IMR-90 (cell line): ENCODE results near the gene CPHXL2. TPM values are rescaled to one million over a fixed set of nuclear protein-coding genes. Genes with fewer than 3 reads are reported as not detected.
A peak's percentile ranks its signal among the peaks of the same experiment; 100 is the strongest.

Experiments
- ATAC-seq: fragments of 200-7000 bp; cut with Tn5 transposase; 2 replicates; pipeline ENCODE4 v1.9.1; 2020; ENCODE audit warnings: low read depth, mild to moderate bottlenecking, moderate library complexity
- BruUV-seq: library from RNA; stranded (reverse); fragments of 400-500 nt; replicated peaks from 2 replicates; lab custom pipeline; 2021; lab: Mats Ljungman, UMichigan
- CTCF ChIA-PET: fragments of 300-600 bp; formaldehyde crosslinking; extraction: SDS; loops from one replicate; lab custom pipeline; 2021; ENCODE audit warnings: antibody characterized with exemption; lab: Yijun Ruan, JAX
- POLR2A ChIA-PET: fragments of 300-600 bp; sonication (Branson Sonifier 250); formaldehyde crosslinking; loops from one replicate; lab custom pipeline; 2022; ENCODE audit warnings: antibody characterized with exemption; ENCODE audit not compliant: unreplicated experiment; lab: Charles Lee
- DNase-seq: peaks from one replicate; pipeline ENCODE4 v3.0.0; 2013
- H2AFZ ChIP-seq: replicated peaks from 2 replicates; pipeline ENCODE3; 2013; ENCODE audit warnings: low read length, mild to moderate bottlenecking; ENCODE audit not compliant: poor library complexity
- H2AK5ac ChIP-seq: 2 replicates; pipeline ENCODE4 v1.6.1; 2013; ENCODE audit warnings: low read depth, low read length, inconsistent platforms
- H2AK9ac ChIP-seq: replicated peaks from 2 replicates; pipeline ENCODE3; 2013; ENCODE audit warnings: mild to moderate bottlenecking, low read depth, low read length, moderate library complexity; ENCODE audit not compliant: poor library complexity
- H2BK120ac ChIP-seq: 2 replicates; pipeline ENCODE4 v1.6.1; 2013; ENCODE audit warnings: low read depth, low read length, inconsistent platforms
- H2BK15ac ChIP-seq: 3 replicates; pipeline ENCODE4 v1.6.1; 2013; ENCODE audit warnings: low read depth, low read length, inconsistent platforms
- H2BK20ac ChIP-seq: 2 replicates; pipeline ENCODE4 v1.6.1; 2013; ENCODE audit warnings: low read depth, mild to moderate bottlenecking, inconsistent platforms, low read length, moderate library complexity
- H2BK5ac ChIP-seq: 2 replicates; pipeline ENCODE4 v1.6.1; 2013; ENCODE audit warnings: mild to moderate bottlenecking, low read depth, low read length, inconsistent platforms; ENCODE audit not compliant: poor library complexity, severe bottlenecking
- H3K14ac ChIP-seq: replicated peaks from 2 replicates; pipeline ENCODE4 v1.6.1; 2013; ENCODE audit warnings: low read depth, low read length, inconsistent platforms
- H3K18ac ChIP-seq: 2 replicates; pipeline ENCODE4 v1.6.1; 2013; ENCODE audit warnings: low read depth, low read length, control low read depth
- H3K23ac ChIP-seq: 2 replicates; pipeline ENCODE4 v1.6.1; 2013; ENCODE audit warnings: low read depth, low read length, inconsistent platforms
- H3K27ac ChIP-seq: 2 replicates; pipeline ENCODE4 v1.5.1; 2013; ENCODE audit warnings: mild to moderate bottlenecking, control low read depth, low read length; ENCODE audit not compliant: insufficient read depth
- H3K27me3 ChIP-seq: 2 replicates; pipeline ENCODE4 v1.6.1; 2013; ENCODE audit warnings: low read length; ENCODE audit not compliant: control insufficient read depth, insufficient read depth
- H3K36me3 ChIP-seq: 2 replicates; pipeline ENCODE4 v1.6.1; 2013; ENCODE audit warnings: low read length, mixed read lengths; ENCODE audit not compliant: control insufficient read depth, insufficient read depth
- H3K4ac ChIP-seq: 2 replicates; pipeline ENCODE4 v1.6.1; 2013; ENCODE audit warnings: low read depth, low read length, inconsistent platforms
- H3K4me1 ChIP-seq: 2 replicates; pipeline ENCODE4 v1.6.1; 2013; ENCODE audit warnings: low read length, mixed read lengths; ENCODE audit not compliant: control insufficient read depth, insufficient read depth
- H3K4me2 ChIP-seq: 2 replicates; pipeline ENCODE4 v1.6.1; 2013; ENCODE audit warnings: low read depth, mild to moderate bottlenecking, control low read depth, low read length, moderate library complexity
- H3K4me3 ChIP-seq: 2 replicates; pipeline ENCODE4 v1.5.1; 2013; ENCODE audit warnings: low read depth, mild to moderate bottlenecking, control low read depth, low read length, moderate library complexity; ENCODE audit not compliant: insufficient read depth
- H3K56ac ChIP-seq: 2 replicates; pipeline ENCODE4 v1.6.1; 2013; ENCODE audit warnings: low read length, inconsistent platforms; ENCODE audit not compliant: insufficient read depth; ENCODE audit errors: extremely low read depth
- H3K79me1 ChIP-seq, 2 experiments: 2 replicates each; pipeline ENCODE4 v1.6.1; 2013; ENCODE audit warnings: low read length in 2 of 2, inconsistent platforms in 1 of 2, low read depth in 1 of 2
- H3K9ac ChIP-seq: 2 replicates; pipeline ENCODE4 v1.6.1; 2013; ENCODE audit warnings: low read depth, low read length, control low read depth
- H3K9me1 ChIP-seq: 2 replicates; pipeline ENCODE4 v1.6.1; 2013; ENCODE audit warnings: low read length, inconsistent platforms; ENCODE audit not compliant: insufficient read depth
- H3K9me3 ChIP-seq: 2 replicates; pipeline ENCODE4 v1.6.1; 2013; ENCODE audit warnings: low read length; ENCODE audit not compliant: control insufficient read depth, insufficient read depth
- H4K20me1 ChIP-seq: 2 replicates; pipeline ENCODE4 v1.6.1; 2013; ENCODE audit warnings: low read length, inconsistent platforms; ENCODE audit not compliant: insufficient read depth
- H4K5ac ChIP-seq: 2 replicates; pipeline ENCODE4 v1.6.1; 2013; ENCODE audit warnings: mild to moderate bottlenecking, low read depth, low read length, control low read depth
- H4K8ac ChIP-seq, 2 experiments: 2 replicates each; pipeline ENCODE4 v1.6.1; 2013; ENCODE audit warnings: low read depth in 2 of 2, low read length in 2 of 2, control low read depth in 1 of 2, inconsistent platforms in 1 of 2
- H4K91ac ChIP-seq: 2 replicates; pipeline ENCODE4 v1.6.1; 2013; ENCODE audit warnings: low read depth, low read length, inconsistent platforms; ENCODE audit not compliant: insufficient read depth
- BHLHE40 ChIP-seq: fragments of 150-350 bp; IDR thresholded peaks from 2 replicates; pipeline ENCODE4 v1.6.1; 2016; ENCODE audit warnings: mild to moderate bottlenecking, low read depth, low read length
- CEBPB ChIP-seq: IDR thresholded peaks from 2 replicates; pipeline ENCODE4 v1.6.1; 2012; ENCODE audit warnings: low read depth, low read length, improper control_type of control experiment
- CHD1 ChIP-seq: IDR thresholded peaks from 2 replicates; pipeline ENCODE4 v1.6.1; 2012; ENCODE audit warnings: low read depth, low read length, improper control_type of control experiment
- CTCF ChIP-seq: conservative IDR thresholded peaks from 2 replicates; pipeline ENCODE4 v1.5.1; 2012; ENCODE audit warnings: mild to moderate bottlenecking, low read depth, low read length, improper control_type of control experiment
- FOS ChIP-seq: fragments of 150-350 bp; IDR thresholded peaks from 2 replicates; pipeline ENCODE4 v1.6.1; 2016; ENCODE audit warnings: low read depth, low read length
- MAFK ChIP-seq: IDR thresholded peaks from 2 replicates; pipeline ENCODE4 v1.6.1; 2012; ENCODE audit warnings: low read depth, low read length, improper control_type of control experiment
- MAZ ChIP-seq: IDR thresholded peaks from 2 replicates; pipeline ENCODE4 v1.6.1; 2012; ENCODE audit warnings: low read depth, mild to moderate bottlenecking, low read length, improper control_type of control experiment, moderate library complexity, borderline replicate concordance
- MXI1 ChIP-seq: IDR thresholded peaks from 2 replicates; pipeline ENCODE4 v1.6.1; 2012; ENCODE audit warnings: low read depth, mild to moderate bottlenecking, low read length, moderate library complexity, borderline replicate concordance
- NFE2L2 ChIP-seq: fragments of 150-350 bp; IDR thresholded peaks from 2 replicates; pipeline ENCODE4 v1.6.1; 2016; ENCODE audit warnings: low read depth, mild to moderate bottlenecking, low read length
- POLR2A ChIP-seq: IDR thresholded peaks from 2 replicates; pipeline ENCODE4 v1.6.1; 2012; ENCODE audit warnings: mild to moderate bottlenecking, low read depth, low read length
- RAD21 ChIP-seq: IDR thresholded peaks from 2 replicates; pipeline ENCODE4 v1.6.1; 2012; ENCODE audit warnings: low read length, improper control_type of control experiment
- RCOR1 ChIP-seq: IDR thresholded peaks from 2 replicates; pipeline ENCODE4 v1.6.1; 2012; ENCODE audit warnings: mild to moderate bottlenecking, low read length, improper control_type of control experiment; ENCODE audit not compliant: insufficient replicate concordance
- RFX5 ChIP-seq: IDR thresholded peaks from 2 replicates; pipeline ENCODE4 v1.8.0; 2012; ENCODE audit warnings: low read depth, mild to moderate bottlenecking, low read length, moderate library complexity
- SMC3 ChIP-seq: fragments of 150-350 bp; IDR thresholded peaks from 2 replicates; pipeline ENCODE4 v1.6.1; 2016; ENCODE audit warnings: low read depth, mild to moderate bottlenecking, antibody characterized with exemption, low read length, moderate library complexity
- WGBS, 2 experiments: methylation state at CpG; one replicate each; pipeline versions ENCODE4 v1.1.5 to v1.1.7; 2013; ENCODE audit warnings: missing lambda C conversion rate in 2 of 2; ENCODE audit not compliant: insufficient read length in 1 of 2; ENCODE audit errors: extremely low coverage in 2 of 2; 5-methylcytosine and 5-hydroxymethylcytosine counted together
- dilution Hi-C: fragments of 300-500 bp; cut with HindIII; formaldehyde crosslinking; loops from one replicate; pipeline ENCODE4 v1.14.3; 2018; ENCODE audit warnings: low sequenced_read_pairs; ENCODE audit not compliant: unreplicated experiment
- in situ Hi-C: fragments of 300-500 bp; cut with MboI; formaldehyde crosslinking; loops from 3 replicates; pipeline ENCODE4 v1.14.3; 2019; ENCODE audit warnings: low sequenced_read_pairs, inconsistent platforms, mixed read lengths
- intact Hi-C: fragments of 100-400 bp; cut with micrococcal nuclease; formaldehyde crosslinking; loops from 2 replicates; pipeline ENCODE4 v1.10.0; 2022
- polyA plus RNA-seq, 3 experiments: library from polyadenylated mRNA; depleted of rRNA; stranded (reverse); fragments of >200 nt; gene quantifications; 2 replicates each; pipeline ENCODE4 v1.2.3, GENCODE V29; 2012; ENCODE audit warnings: low replicate concordance in 1 of 3
- total RNA-seq: library from RNA; depleted of rRNA; stranded (reverse); fragments of >200 nt; gene quantifications from 2 replicates; pipeline ENCODE4 v1.2.3, GENCODE V29; 2012
- TF ChIP-seq, protein P1 (sequence below): fragments of 150-350 bp; IDR thresholded peaks from 2 replicates; pipeline ENCODE4 v1.6.1; 2017; ENCODE audit warnings: mild to moderate bottlenecking, antibody characterized with exemption, low read length, low read depth

CPHXL2 gene
- total and polyA plus RNA-seq, 2 of the 4 experiments (the other 2 are of a cell fraction): not detected

DNA sequence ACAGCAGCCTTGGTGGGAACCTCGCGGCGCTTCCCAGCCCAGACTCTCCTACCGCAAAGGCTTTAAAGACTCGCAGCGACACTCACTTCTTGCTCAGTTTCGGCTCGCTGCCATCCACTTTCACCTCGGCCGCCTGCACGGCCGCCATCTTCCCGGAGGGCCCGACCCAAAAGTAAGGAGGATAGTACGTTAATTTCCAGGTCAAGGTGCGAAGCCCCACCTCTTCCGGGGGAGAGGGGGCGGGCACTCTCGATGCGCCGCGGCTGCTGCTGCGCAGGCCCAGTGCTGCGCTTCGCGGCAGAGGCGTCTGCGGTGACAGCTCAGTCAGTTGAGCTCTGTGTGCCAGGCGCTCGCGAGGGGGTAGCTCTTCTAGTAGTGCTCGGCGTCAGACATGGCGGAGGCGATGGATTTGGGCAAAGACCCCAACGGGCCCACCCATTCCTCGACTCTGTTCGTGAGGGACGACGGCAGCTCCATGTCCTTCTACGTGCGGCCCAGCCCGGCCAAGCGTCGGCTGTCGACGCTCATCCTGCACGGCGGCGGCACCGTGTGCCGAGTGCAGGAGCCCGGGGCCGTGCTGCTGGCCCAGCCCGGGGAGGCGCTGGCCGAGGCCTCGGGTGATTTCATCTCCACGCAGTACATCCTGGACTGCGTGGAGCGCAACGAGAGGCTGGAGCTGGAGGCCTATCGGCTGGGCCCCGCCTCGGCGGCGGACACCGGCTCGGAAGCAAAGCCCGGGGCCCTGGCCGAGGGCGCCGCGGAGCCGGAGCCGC, 29.1 kb downstream of the CPHXL2 start, which contains the start of the genes KARS1 and TERF2IP:
Gene KARS1 (minus strand): TSS at position 174 of the 773 bp plus-strand sequence. CDS start 26 bp downstream, at position 148.
Gene TERF2IP (plus strand): TSS at position 282 of the 773 bp plus-strand sequence. CDS start 110 bp downstream, at position 392.
- ChIA-PET POLR2A (interaction anchor here (0.5 to 1.1 kb wide), 3 partner anchors 41 to 95 kb away, joined by 3 to 9 read pairs (median 4); no protein-coding TSS in a partner anchor), CTCF (interaction anchor here (1.1 to 1.5 kb wide), 3 partner anchors 116 to 175 kb away, joined by 3 to 4 read pairs (median 3); no protein-coding TSS in a partner anchor)
- Histone ChIP-seq H2AFZ (peak within 1 kb of the TSS; percentile 92), H4K91ac (peak within 1 kb of the TSS; percentile 81), H3K36me3 (peaks cover 7% of the 10 kb centered on the region), H2AK5ac (peak within 1 kb of the TSS; percentile 80), H3K27ac (peak within 1 kb of the TSS; percentile 96), H2BK120ac (peak within 1 kb of the TSS; percentile 60), H3K79me1 (peaks cover 6 to 46% of the 10 kb centered on the region in 2 experiments; a peak in 2 of 4 replicates), H3K4me3 (peak within 1 kb of the TSS; percentile 85), H3K14ac (peak within 1 kb of the TSS; percentile 91), H4K20me1 (peaks cover 46% of the 10 kb centered on the region), H2AK9ac (peak within 1 kb of the TSS; percentile 90), H2BK15ac (no peak within 1 kb of the TSS; the same call in 2 of the 3 replicates), H3K23ac (peak within 1 kb of the TSS; percentile 86), H3K4me1 (peaks cover 5% of the 10 kb centered on the region; the same call in 1 of the 2 replicates), H4K8ac (peak within 1 kb of the TSS; percentile 82 to 90), H3K56ac (peak within 1 kb of the TSS; percentile 89), H3K9ac (peak within 1 kb of the TSS; percentile 99), H3K9me3 (no peaks in the 10 kb centered on the region), H2BK20ac (no peak within 1 kb of the TSS), H3K9me1 (peaks cover 5% of the 10 kb centered on the region; the same call in 1 of the 2 replicates), H3K4me2 (peak within 1 kb of the TSS; percentile 98), H4K5ac (peak within 1 kb of the TSS; percentile 95), H3K4ac (peak within 1 kb of the TSS; percentile 85), H3K27me3 (no peaks in the 10 kb centered on the region), H2BK5ac (peak within 1 kb of the TSS; percentile 86), H3K18ac (peak within 1 kb of the TSS; percentile 98)
- ATAC-seq (peak; percentile 92), DNase-seq (peak; percentile 91)
- TSS peak; percentile 93 for BruUV-seq
- in situ Hi-C loops: loop anchor here (10.0 kb wide), 1 partner anchor 117 kb away; no protein-coding TSS in a partner anchor
- dilution Hi-C loops: no loop called here
- 2% methylated on average over 41 of the region's 76 CpGs; no CpG with 5 or more reads in 1 of the 2 experiments for WGBS, 2 experiments
- intact Hi-C loops: loop anchor here (1.0 to 10.0 kb wide), 2 partner anchors 117 to 1527 kb away; no protein-coding TSS in a partner anchor
- no peak for TF ChIP-seq RCOR1
- peak; percentile 91; the same call in 1 of the 2 replicates for TF ChIP-seq MAZ
- TF ChIP-seq SMC3: no peak
- no peak for TF ChIP-seq RFX5
- no peak for TF ChIP-seq CTCF
- TF ChIP-seq CHD1: peak; percentile 48; the same call in 1 of the 2 replicates
- TF ChIP-seq FOS: no peak
- no peak for TF ChIP-seq MAFK
- TF ChIP-seq MXI1: no peak; the same call in 1 of the 2 replicates
- TF ChIP-seq NFE2L2: no peak
- TF ChIP-seq BHLHE40: 0 out of 2 replicates have a peak, but pooled peaks have one; percentile 6
- TF ChIP-seq, protein P1, sequence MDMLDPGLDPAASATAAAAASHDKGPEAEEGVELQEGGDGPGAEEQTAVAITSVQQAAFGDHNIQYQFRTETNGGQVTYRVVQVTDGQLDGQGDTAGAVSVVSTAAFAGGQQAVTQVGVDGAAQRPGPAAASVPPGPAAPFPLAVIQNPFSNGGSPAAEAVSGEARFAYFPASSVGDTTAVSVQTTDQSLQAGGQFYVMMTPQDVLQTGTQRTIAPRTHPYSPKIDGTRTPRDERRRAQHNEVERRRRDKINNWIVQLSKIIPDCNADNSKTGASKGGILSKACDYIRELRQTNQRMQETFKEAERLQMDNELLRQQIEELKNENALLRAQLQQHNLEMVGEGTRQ: no peak
- peak; percentile 95 for TF ChIP-seq POLR2A
- no peak for TF ChIP-seq RAD21
- TF ChIP-seq CEBPB: no peak
